Esophagus muscularis mucosa (tissue), 3 donors: Measurements from ENCODE around the gene BMP2K.

Experiments
- POLR2A ChIP-seq: fragments of 450-650 bp; IDR thresholded peaks from one replicate; pipeline ENCODE4 v1.6.1; 2017; ENCODE audit warnings: antibody characterized with exemption, moderate library complexity, mild to moderate bottlenecking, low read depth
- POLR2AphosphoS5 ChIP-seq, 2 donors: sonication (generic); formaldehyde crosslinking; IDR thresholded peaks; one replicate each; pipeline ENCODE4 v1.6.1; 2017; ENCODE audit warnings: antibody characterized with exemption in 2 of 2
- TF ChIP-seq, protein P1 (sequence below), 3 experiments: fragments of 200-600 bp in 2 of 3; fragments of 450-650 bp in 1 of 3; sonication (generic) in 2 of 3; IDR thresholded peaks; one replicate each; pipeline ENCODE4 v1.5.1; 2017 to 2019; ENCODE audit warnings: antibody characterized with exemption in 3 of 3, mild to moderate bottlenecking in 2 of 3, moderate library complexity in 1 of 3

GRCh38 chr4:78788007-78788889 is 12.1 kb downstream of the BMP2K start:
- TF ChIP-seq POLR2A, result no peak
- TF ChIP-seq, protein P1, sequence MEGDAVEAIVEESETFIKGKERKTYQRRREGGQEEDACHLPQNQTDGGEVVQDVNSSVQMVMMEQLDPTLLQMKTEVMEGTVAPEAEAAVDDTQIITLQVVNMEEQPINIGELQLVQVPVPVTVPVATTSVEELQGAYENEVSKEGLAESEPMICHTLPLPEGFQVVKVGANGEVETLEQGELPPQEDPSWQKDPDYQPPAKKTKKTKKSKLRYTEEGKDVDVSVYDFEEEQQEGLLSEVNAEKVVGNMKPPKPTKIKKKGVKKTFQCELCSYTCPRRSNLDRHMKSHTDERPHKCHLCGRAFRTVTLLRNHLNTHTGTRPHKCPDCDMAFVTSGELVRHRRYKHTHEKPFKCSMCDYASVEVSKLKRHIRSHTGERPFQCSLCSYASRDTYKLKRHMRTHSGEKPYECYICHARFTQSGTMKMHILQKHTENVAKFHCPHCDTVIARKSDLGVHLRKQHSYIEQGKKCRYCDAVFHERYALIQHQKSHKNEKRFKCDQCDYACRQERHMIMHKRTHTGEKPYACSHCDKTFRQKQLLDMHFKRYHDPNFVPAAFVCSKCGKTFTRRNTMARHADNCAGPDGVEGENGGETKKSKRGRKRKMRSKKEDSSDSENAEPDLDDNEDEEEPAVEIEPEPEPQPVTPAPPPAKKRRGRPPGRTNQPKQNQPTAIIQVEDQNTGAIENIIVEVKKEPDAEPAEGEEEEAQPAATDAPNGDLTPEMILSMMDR (IDR thresholded peaks at IDR 0.05), result no peak
- TF ChIP-seq POLR2AphosphoS5 (IDR thresholded peaks at IDR 0.05), result no peak
